ENCODE data around the gene SRSF11. TPM values are rescaled to one million over a fixed set of nuclear protein-coding genes. Genes with fewer than 3 reads are reported as not detected.

Gene SRSF11
- polyA plus RNA-seq, 1 of the 3 experiments (the other 2 are of a cell fraction): 138 TPM

DNA sequence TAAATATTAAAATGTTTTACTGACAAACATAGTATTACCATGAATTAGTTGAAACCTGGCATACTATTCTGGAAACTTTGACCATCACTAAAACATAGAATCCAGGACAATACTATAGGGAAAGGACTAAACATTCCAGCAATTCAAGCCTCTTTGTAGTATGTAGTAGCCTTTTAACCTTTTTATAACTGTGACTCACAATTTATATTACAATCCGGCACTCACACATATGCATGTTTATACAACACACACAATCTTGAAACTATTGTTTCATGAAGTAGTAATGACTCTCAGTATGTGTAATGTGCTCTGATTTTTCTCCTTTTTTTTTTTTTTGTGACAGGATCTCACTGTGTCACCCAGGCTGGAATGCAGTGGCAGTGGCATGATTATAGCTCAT, 69.0 kb downstream of the SRSF11 start (continued):
- TF ChIP-seq RAD21 (IDR thresholded peaks at IDR 0.05; ENCODE audit: low read length): no peak
- TF ChIP-seq EP300 (IDR thresholded peaks at IDR 0.05; ENCODE audit: borderline replicate concordance in 1 of 2, low read depth in 1 of 2, low read length in 1 of 2): no peak
- TF ChIP-seq IRF3 (IDR thresholded peaks at IDR 0.05; ENCODE audit: low read depth, low read length): no peak
- TF ChIP-seq GATA2 (CRISPR knock-in tag; IDR thresholded peaks at IDR 0.05): no peak

GRCh38 chr1:70293186-70293843, 72.1 kb downstream of the SRSF11 start:
- no peak overlapping the region for H2AFZ ChIP-seq (ENCODE audit: low read depth)
- no peaks in the 10 kb centered on the region for H4K20me1 ChIP-seq (ENCODE audit: insufficient read depth)
- no peak overlapping the region for H3K9ac ChIP-seq
- H3F3A ChIP-seq (replicated peaks; ENCODE audit: insufficient read depth): peaks cover 16% of the 10 kb centered on the region
- no peaks in the 10 kb centered on the region for H3K4me1 ChIP-seq (ENCODE audit: control insufficient read depth in 1 of 2, insufficient read depth in 2 of 2, low read depth in 1 of 2, low read length in 1 of 2)
- H3K4me3 ChIP-seq (ENCODE audit: low read depth in 2 of 2, low read length in 1 of 2): no peak overlapping the region
- peaks cover 3% of the 10 kb centered on the region; the same call in 1 of the 2 replicates for H3K79me2 ChIP-seq (ENCODE audit: insufficient read depth)
- POLR2A ChIA-PET: no interaction called here
- no peak overlapping the region for H3K27ac ChIP-seq (ENCODE audit: low read depth in 2 of 2, low read length in 1 of 2)
- peaks cover 35 to 43% of the 10 kb centered on the region in 2 experiments for H3K36me3 ChIP-seq (replicated peaks in 1 of 2; ENCODE audit: control insufficient read depth in 1 of 2, insufficient read depth in 2 of 2, low read length in 1 of 2)
- H3K9me3 ChIP-seq: no peaks in the 10 kb centered on the region
- no peak overlapping the region for H3K4me2 ChIP-seq
- CTCF ChIA-PET: interaction anchor here (0.6 to 1.6 kb wide), 3 partner anchors 18 to 1055 kb away, joined by 3 to 4 read pairs (median 3); no protein-coding TSS in a partner anchor
- H3K9me2 ChIP-seq: no peaks in the 10 kb centered on the region
- no peak for TF ChIP-seq FOSL2 (IDR thresholded peaks at IDR 0.05; ENCODE audit: borderline replicate concordance, low read depth)
- no peak for TF ChIP-seq EP300 (IDR thresholded peaks at IDR 0.05; ENCODE audit: borderline replicate concordance in 1 of 2, low read depth in 1 of 2, low read length in 1 of 2)
- TF ChIP-seq GABPA (IDR thresholded peaks at IDR 0.05; ENCODE audit: low read depth): no peak
- no peak for TF ChIP-seq NRF1 (IDR thresholded peaks at IDR 0.05; ENCODE audit: low read depth, low read length)
- no peak for TF ChIP-seq CHD2 (IDR thresholded peaks at IDR 0.05; ENCODE audit: low read length, partially characterized antibody)
- TF ChIP-seq YY1 (IDR thresholded peaks at IDR 0.05; ENCODE audit: low read depth): no peak
- no peak for TF ChIP-seq TAF1 (IDR thresholded peaks at IDR 0.05; ENCODE audit: borderline replicate concordance, low read depth, low read length)
- no peak for TF ChIP-seq SIN3A (IDR thresholded peaks at IDR 0.05; ENCODE audit: borderline replicate concordance, low read depth, low read length)
- no peak for TF ChIP-seq TEAD4 (IDR thresholded peaks at IDR 0.05; ENCODE audit: borderline replicate concordance, insufficient read depth)
- TF ChIP-seq ZBTB33 (IDR thresholded peaks at IDR 0.05; ENCODE audit: borderline replicate concordance, low read depth): no peak
- TF ChIP-seq FOXJ3 (CRISPR knock-in tag; IDR thresholded peaks at IDR 0.05): no peak
- TF ChIP-seq CTCF (IDR thresholded peaks at IDR 0.05): no peak
- no peak for TF ChIP-seq RCOR1 (IDR thresholded peaks at IDR 0.05; ENCODE audit: low read length)
- no peak for TF ChIP-seq GATA2 (CRISPR knock-in tag; IDR thresholded peaks at IDR 0.05)
- no peak for TF ChIP-seq FOXM1 (IDR thresholded peaks at IDR 0.05; ENCODE audit: low read depth)
- DNase-seq: no peak
- H3K27me3 ChIP-seq (ENCODE audit: insufficient read depth): no peaks in the 10 kb centered on the region
